HepG2 (cell line): Measurements from ENCODE around the gene DIABLO. TPM values are rescaled to one million over a fixed set of nuclear protein-coding genes. Genes with fewer than 3 reads are reported as not detected.

Experiments used
- CENPT ChIP-seq: sonication (generic); formaldehyde crosslinking; IDR thresholded peaks from 2 replicates; pipeline ENCODE4 v1.8.0; 2022; ENCODE audit warnings: low read depth, mild to moderate bottlenecking, moderate library complexity, missing genetic modification reagents
- DNMT1 ChIP-seq: sonication (generic); formaldehyde crosslinking; IDR thresholded peaks from 2 replicates; pipeline ENCODE4 v1.5.1; 2020; ENCODE audit warnings: mild to moderate bottlenecking, missing genetic modification reagents
- HNRNPUL1 ChIP-seq: fragments of 200-400 bp; formaldehyde crosslinking; IDR thresholded peaks from 2 replicates; pipeline ENCODE4 v1.6.1; 2017; ENCODE audit warnings: low read depth, mild to moderate bottlenecking, low read length, moderate library complexity
- KDM5B ChIP-seq: sonication (generic); formaldehyde crosslinking; IDR thresholded peaks from 2 replicates; pipeline ENCODE4 v1.4.0; 2020; ENCODE audit warnings: missing genetic modification reagents, mild to moderate bottlenecking, borderline replicate concordance
- NAIF1 ChIP-seq: sonication (generic); formaldehyde crosslinking; IDR thresholded peaks from 2 replicates; pipeline ENCODE4 v1.5.0; 2020; ENCODE audit warnings: mild to moderate bottlenecking, missing genetic modification reagents, borderline replicate concordance
- NR2F6 ChIP-seq, 2 experiments: IDR thresholded peaks; 2 replicates each; pipeline ENCODE4 v1.6.1; 2016; ENCODE audit warnings: antibody characterized with exemption in 1 of 2, mild to moderate bottlenecking in 1 of 2
- PAX8 ChIP-seq: sonication (generic); formaldehyde crosslinking; IDR thresholded peaks from 2 replicates; pipeline ENCODE4 v1.8.0; 2022; ENCODE audit warnings: mild to moderate bottlenecking, missing genetic modification reagents, borderline replicate concordance
- RNF2 ChIP-seq: fragments of 450-650 bp; conservative IDR thresholded peaks from 2 replicates; pipeline ENCODE4 v1.6.1; 2016; ENCODE audit warnings: low read depth
- SP1 ChIP-seq, 2 experiments: fragments of 450-650 bp in 1 of 2; sonication (generic) in 1 of 2; formaldehyde crosslinking in 1 of 2; IDR thresholded peaks; 2 replicates each; pipeline versions ENCODE4 v1.4.0 to v1.6.1; 2016 to 2020; ENCODE audit warnings: missing genetic modification reagents in 1 of 2
- TBL1XR1 ChIP-seq: fragments of 150-350 bp; IDR thresholded peaks from 2 replicates; pipeline ENCODE4 v1.6.1; 2014; ENCODE audit warnings: borderline replicate concordance, low read length; ENCODE audit not compliant: partially characterized antibody
- TOPORS ChIP-seq: sonication (generic); formaldehyde crosslinking; IDR thresholded peaks from 2 replicates; pipeline ENCODE4 v1.8.0; 2023; ENCODE audit warnings: mild to moderate bottlenecking, missing genetic modification reagents
- TRIM24 ChIP-seq: sonication (generic); formaldehyde crosslinking; IDR thresholded peaks from 2 replicates; pipeline ENCODE4 v1.8.0; 2022; ENCODE audit warnings: mild to moderate bottlenecking, missing genetic modification reagents
- ZBTB33 ChIP-seq: sonication (generic); formaldehyde crosslinking; IDR thresholded peaks from 2 replicates; pipeline ENCODE4 v1.4.0; 2020; ENCODE audit warnings: missing genetic modification reagents
- ZIK1 ChIP-seq: sonication (generic); formaldehyde crosslinking; IDR thresholded peaks from 2 replicates; pipeline ENCODE4 v1.5.0; 2020; ENCODE audit warnings: mild to moderate bottlenecking, low read depth, missing genetic modification reagents, borderline replicate concordance
- ZNF160 ChIP-seq: sonication (generic); formaldehyde crosslinking; IDR thresholded peaks from 2 replicates; pipeline ENCODE4 v1.8.0; 2022; ENCODE audit warnings: mild to moderate bottlenecking, inconsistent platforms, missing genetic modification reagents
- ZNF382 ChIP-seq: sonication (generic); formaldehyde crosslinking; IDR thresholded peaks from 2 replicates; pipeline ENCODE4 v1.5.0; 2020; ENCODE audit warnings: missing genetic modification reagents, mild to moderate bottlenecking, borderline replicate concordance
- ZNF430 ChIP-seq: sonication (generic); formaldehyde crosslinking; IDR thresholded peaks from 2 replicates; pipeline ENCODE4 v1.9.0; 2021; ENCODE audit warnings: mild to moderate bottlenecking, missing genetic modification reagents
- ZNF460 ChIP-seq: sonication (generic); formaldehyde crosslinking; IDR thresholded peaks from 2 replicates; pipeline ENCODE4 v1.5.1; 2020; ENCODE audit warnings: missing genetic modification reagents, mild to moderate bottlenecking, borderline replicate concordance
- ZNF605 ChIP-seq: sonication (generic); formaldehyde crosslinking; IDR thresholded peaks from 2 replicates; pipeline ENCODE4 v1.8.0; 2022; ENCODE audit warnings: mild to moderate bottlenecking, missing genetic modification reagents
- polyA plus RNA-seq, 8 experiments: library from polyadenylated mRNA; depleted of rRNA in 3 of 8; stranded (reverse) in 7 of 8; unstranded in 1 of 8; fragments of >200 nt; fragmentation: Illumina TruSeq in 4 of 8; extraction: Trizol in 4 of 8; gene quantifications; 2 replicates each; pipeline versions ENCODE4 v1.2.1 to v1.2.3, GENCODE V29; 2011 to 2016; ENCODE audit warnings: low read depth in 4 of 8, missing spikeins in 1 of 8, mixed read lengths in 1 of 8; ENCODE audit not compliant: insufficient read depth in 1 of 8
- total RNA-seq, 5 experiments: library from RNA; depleted of rRNA; stranded (reverse); fragments of >200 nt; fragmentation: Illumina TruSeq; extraction: Trizol; gene quantifications; 2 replicates each; pipeline ENCODE4 v1.2.3, GENCODE V29; 2016; ENCODE audit warnings: low read depth in 1 of 5
- TF ChIP-seq, protein P1 (sequence below): sonication (generic); formaldehyde crosslinking; IDR thresholded peaks from 2 replicates; pipeline ENCODE4 v1.8.1; 2022; ENCODE audit warnings: mild to moderate bottlenecking, missing genetic modification reagents
- TF ChIP-seq, protein P2 (sequence below): sonication (generic); formaldehyde crosslinking; IDR thresholded peaks from 2 replicates; pipeline ENCODE4 v1.4.0; 2020; ENCODE audit warnings: mild to moderate bottlenecking, missing genetic modification reagents
- TF ChIP-seq, protein P3 (sequence below): sonication (generic); formaldehyde crosslinking; IDR thresholded peaks from 2 replicates; pipeline ENCODE4 v1.4.0; 2020; ENCODE audit warnings: missing genetic modification reagents

The DIABLO gene
- total and polyA plus RNA-seq, 2 of the 13 experiments (the other 11 are each of a cell fraction or from before 2014, with no cell fraction given), result 20.7 to 70.9 TPM

DNA sequence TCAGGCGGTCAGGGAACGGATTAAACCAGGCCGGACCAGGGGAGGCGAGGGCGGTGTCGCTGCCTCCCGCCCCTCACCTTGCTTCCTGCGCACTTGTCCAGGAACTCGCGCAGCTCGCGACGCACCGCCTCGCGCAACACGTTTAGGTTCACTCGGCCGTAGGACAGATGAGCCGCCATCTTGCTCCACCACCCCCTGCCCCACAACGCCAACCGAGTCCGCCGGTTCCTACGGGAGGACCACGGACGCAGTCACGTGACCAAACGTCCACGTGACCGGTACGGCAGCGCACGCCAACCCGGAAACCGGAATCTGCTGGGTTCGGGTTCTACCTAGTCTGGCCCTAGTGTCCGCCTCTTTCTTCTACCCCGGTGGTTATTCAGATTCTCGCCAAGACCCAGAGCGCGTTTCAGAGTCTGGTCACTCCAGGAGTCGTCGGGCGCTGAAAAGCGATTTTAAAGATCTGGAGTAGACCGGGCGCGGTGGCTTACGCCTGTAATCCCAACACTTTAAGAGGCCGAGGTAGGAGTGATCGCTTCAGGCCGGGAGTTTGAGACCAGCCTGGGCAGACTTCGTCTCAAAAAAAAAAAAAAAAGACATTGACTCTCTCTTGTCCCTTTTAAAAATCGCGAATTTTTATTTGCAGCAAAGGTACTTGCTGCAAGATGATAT, 40.5 kb upstream of the DIABLO start, which contains the start of gene VPS33A (continued):
- peak; percentile 24; the same call in 1 of the 2 replicates for TF ChIP-seq TOPORS
- TF ChIP-seq NAIF1, result 0 out of 2 replicates have a peak, but pooled peaks have one; percentile 27
- no peak; the same call in 1 of the 2 replicates for TF ChIP-seq CENPT (CRISPR knock-in tag)
- peak; percentile 85 for TF ChIP-seq TBL1XR1
- TF ChIP-seq, protein P1, sequence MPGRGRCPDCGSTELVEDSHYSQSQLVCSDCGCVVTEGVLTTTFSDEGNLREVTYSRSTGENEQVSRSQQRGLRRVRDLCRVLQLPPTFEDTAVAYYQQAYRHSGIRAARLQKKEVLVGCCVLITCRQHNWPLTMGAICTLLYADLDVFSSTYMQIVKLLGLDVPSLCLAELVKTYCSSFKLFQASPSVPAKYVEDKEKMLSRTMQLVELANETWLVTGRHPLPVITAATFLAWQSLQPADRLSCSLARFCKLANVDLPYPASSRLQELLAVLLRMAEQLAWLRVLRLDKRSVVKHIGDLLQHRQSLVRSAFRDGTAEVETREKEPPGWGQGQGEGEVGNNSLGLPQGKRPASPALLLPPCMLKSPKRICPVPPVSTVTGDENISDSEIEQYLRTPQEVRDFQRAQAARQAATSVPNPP (CRISPR knock-in tag), result no peak
- TF ChIP-seq ZNF382 (CRISPR knock-in tag), result no peak
- TF ChIP-seq HNRNPUL1, result no peak
- no peak for TF ChIP-seq NR2F6 (IDR thresholded peaks at IDR 0.05)
- peak; percentile 38; the same call in 1 of the 2 replicates for TF ChIP-seq NR2F6 (CRISPR knock-in tag; IDR thresholded peaks at IDR 0.05)
- TF ChIP-seq, protein P2, sequence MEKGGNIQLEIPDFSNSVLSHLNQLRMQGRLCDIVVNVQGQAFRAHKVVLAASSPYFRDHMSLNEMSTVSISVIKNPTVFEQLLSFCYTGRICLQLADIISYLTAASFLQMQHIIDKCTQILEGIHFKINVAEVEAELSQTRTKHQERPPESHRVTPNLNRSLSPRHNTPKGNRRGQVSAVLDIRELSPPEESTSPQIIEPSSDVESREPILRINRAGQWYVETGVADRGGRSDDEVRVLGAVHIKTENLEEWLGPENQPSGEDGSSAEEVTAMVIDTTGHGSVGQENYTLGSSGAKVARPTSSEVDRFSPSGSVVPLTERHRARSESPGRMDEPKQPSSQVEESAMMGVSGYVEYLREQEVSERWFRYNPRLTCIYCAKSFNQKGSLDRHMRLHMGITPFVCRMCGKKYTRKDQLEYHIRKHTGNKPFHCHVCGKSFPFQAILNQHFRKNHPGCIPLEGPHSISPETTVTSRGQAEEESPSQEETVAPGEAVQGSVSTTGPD (CRISPR knock-in tag), result no peak
- TF ChIP-seq ZNF460 (CRISPR knock-in tag), result peak; percentile 51; the same call in 1 of the 2 replicates
- no peak for TF ChIP-seq SP1 (IDR thresholded peaks at IDR 0.05)
- TF ChIP-seq SP1 (CRISPR knock-in tag; IDR thresholded peaks at IDR 0.05), result no peak
- TF ChIP-seq DNMT1 (CRISPR knock-in tag), result peak; percentile 67; the same call in 1 of the 2 replicates
- TF ChIP-seq ZBTB33 (CRISPR knock-in tag), result peak; percentile 71
- peak; percentile 96 for TF ChIP-seq KDM5B (CRISPR knock-in tag)
- TF ChIP-seq TRIM24 (CRISPR knock-in tag), result no peak
- TF ChIP-seq, protein P3, sequence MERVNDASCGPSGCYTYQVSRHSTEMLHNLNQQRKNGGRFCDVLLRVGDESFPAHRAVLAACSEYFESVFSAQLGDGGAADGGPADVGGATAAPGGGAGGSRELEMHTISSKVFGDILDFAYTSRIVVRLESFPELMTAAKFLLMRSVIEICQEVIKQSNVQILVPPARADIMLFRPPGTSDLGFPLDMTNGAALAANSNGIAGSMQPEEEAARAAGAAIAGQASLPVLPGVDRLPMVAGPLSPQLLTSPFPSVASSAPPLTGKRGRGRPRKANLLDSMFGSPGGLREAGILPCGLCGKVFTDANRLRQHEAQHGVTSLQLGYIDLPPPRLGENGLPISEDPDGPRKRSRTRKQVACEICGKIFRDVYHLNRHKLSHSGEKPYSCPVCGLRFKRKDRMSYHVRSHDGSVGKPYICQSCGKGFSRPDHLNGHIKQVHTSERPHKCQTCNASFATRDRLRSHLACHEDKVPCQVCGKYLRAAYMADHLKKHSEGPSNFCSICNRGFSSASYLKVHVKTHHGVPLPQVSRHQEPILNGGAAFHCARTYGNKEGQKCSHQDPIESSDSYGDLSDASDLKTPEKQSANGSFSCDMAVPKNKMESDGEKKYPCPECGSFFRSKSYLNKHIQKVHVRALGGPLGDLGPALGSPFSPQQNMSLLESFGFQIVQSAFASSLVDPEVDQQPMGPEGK (CRISPR knock-in tag), result peak; percentile 73
- TF ChIP-seq ZNF430 (CRISPR knock-in tag), result peak; percentile 81; the same call in 1 of the 2 replicates
- peak; percentile 68 for TF ChIP-seq ZNF160
- TF ChIP-seq ZIK1 (CRISPR knock-in tag), result peak; percentile 88
- TF ChIP-seq PAX8, result peak; percentile 40; the same call in 1 of the 2 replicates
- TF ChIP-seq ZNF605 (CRISPR knock-in tag), result peak; percentile 83
- TF ChIP-seq RNF2, result no peak
